NOMO-1 treated with dmso at 0.1 percent for 144 hours (cell line): Measurements from ENCODE around the gene ZNF333.
"Not testable (repeated sequence)": the region's sequence is repeated elsewhere in the genome, so short reads cannot be mapped to it uniquely, and the experiment has no call there.

ENCODE experiments used
- DNase-seq: peaks from one replicate; lab custom pipeline; 2025; ENCODE audit not compliant: unreplicated experiment; lab: John Stamatoyannopoulos, UW

The ZNF333 gene

GRCh38 chr19:14767466-14767971, 77.7 kb downstream of the ZNF333 start:
- no peak for DNase-seq

DNA sequence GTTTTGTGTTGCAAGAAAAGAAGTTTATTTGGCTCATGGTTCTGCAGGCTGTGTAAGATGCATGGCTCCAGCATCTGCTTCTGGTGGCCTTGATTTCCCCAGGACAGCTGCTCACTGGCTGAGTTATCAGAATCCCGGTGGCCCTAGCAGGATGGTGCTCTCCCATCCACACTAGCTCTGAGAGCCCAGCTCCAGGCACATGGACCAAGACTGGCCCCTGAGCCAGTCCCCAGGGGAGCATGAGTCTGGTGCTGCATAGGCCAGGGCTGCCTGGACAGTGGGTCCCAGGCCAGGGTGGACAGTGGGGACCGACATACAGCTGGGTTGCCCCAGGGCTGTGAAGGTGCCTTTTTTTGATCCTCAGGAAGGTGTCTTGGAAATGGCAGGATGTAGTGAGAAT, 78.2 kb downstream of the ZNF333 start:
- no peak for DNase-seq

DNA sequence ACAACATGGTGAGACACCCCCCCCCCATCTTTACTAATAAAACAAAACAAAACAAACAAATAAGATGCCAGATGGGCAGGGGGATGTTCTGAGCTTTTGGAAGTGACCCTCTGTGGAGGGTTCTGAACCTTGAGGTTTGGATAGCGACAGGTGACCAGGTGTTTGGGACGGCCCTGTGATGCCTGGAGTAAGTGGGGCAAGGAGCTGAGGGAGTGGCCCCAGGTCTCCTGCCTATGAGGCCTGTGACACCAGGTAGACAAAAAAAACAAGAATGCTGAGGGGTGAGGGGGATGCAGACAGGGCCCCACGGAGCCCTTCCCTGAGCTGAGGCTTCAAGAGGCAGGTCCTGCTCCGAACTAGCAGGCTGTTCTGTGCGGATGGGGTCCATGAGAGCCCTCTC, 79.4 kb downstream of the ZNF333 start:
- no peak for DNase-seq

GRCh38 chr19:14770136-14770535, 80.3 kb downstream of the ZNF333 start:
- no peak for DNase-seq

GRCh38 chr19:14770944-14771839, 81.3 kb downstream of the ZNF333 start:
- no peak for DNase-seq

- DNase-seq: no peak
Observed at GRCh38 chr19:14772467-14772866, 82.6 kb downstream of the ZNF333 start.

DNA sequence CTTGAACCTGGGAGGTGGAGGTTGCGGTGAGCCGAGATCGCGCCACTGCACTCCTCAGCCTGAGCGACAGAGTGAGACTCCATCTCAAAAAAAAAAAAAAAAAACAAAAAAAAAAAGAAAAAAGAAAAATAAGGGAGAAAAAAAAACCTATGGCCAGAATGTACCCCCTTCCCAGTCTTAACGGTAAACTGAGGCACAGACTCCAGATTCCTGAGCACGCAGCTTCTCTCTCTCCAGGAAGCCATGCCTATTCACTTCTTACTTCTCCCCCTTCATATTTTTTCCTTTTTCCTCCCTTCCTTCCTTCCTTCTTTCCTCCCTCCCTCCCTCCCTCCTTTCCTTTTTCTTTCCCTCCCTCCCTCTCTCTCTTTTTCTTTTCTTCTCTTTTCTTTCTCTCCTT, 83.1 kb downstream of the ZNF333 start:
- no peak for DNase-seq

GRCh38 chr19:14773722-14774121, 83.9 kb downstream of the ZNF333 start:
- DNase-seq: not testable (repeated sequence)

DNA sequence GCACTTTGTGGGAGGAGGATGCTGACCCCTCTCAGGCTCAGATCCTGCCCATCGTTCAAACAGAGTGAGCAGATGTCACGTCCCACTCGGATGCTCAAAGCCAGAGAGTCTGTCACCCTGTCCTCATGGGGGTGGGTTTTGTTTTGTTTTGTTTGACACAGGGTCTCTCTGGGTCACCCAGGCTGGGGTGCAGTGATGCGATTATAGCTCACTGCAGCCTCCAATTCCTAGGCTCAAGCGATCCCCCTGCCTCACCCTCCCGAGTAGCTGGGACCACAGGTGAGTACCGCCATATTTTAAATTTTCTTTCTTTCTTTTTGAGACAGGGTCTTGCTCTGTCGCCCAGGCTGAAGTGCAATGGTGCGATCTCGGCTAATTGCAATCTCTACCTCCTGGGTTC, 84.5 kb downstream of the ZNF333 start:
- DNase-seq: no peak

GRCh38 chr19:14775326-14775725, 85.5 kb downstream of the ZNF333 start:
- DNase-seq: not testable (repeated sequence)

- no peak for DNase-seq
Observed at GRCh38 chr19:14775869-14776586, 86.2 kb downstream of the ZNF333 start.

DNA sequence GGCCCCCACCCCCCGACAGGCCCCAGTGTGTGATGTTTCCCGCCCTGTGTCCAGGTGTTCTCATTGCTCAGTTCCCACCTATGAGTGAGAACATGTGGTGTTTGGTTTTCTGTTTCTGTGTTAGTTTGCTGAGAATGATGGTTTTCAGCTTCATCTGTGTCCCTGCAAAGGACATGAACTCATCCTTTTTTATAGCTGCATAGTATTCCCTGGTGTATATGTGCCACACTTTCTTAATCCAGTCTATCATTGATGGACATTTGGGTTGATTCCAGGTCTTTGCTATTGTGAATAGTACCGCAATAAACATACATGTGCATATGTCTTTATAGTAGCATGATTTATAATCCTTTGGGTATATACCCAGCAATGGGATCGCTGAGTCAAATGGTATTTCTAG, 87.8 kb downstream of the ZNF333 start:
- DNase-seq: not testable (repeated sequence)

DNA sequence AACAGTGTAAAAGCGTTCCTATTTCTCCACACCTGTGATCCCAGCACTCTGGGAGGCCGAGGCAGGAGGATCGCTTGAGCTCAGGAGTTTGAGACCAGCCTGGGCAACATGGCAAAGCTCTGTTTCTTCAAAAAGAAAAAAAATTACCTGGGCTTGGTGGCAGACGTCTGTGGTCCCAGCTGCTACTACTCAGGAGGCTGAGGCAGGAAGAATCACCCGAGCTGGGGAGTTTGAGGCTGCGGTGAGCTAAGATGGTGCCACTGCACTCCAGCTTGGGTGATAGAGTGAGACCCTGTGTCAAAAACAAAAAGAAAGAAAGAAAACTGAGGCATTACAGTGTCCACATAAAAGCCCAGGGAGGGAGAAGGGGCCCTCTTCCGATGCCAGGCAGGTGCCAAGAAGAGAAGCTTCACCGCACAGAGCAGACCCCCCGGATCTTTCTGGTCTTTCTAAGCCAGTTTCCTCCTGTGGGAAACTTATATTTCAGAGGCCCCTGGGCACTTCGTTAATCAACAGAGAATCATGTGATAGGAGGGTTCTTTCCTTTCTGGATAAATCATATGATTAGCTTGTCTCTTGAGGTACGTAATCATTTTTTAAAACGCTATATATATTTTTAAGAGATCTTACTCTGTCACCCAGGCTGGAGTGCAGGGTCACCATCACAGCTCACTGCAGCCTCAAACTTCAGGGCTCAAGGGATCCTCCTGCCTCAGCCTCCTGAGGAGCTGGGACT, 88.4 kb downstream of the ZNF333 start, which contains the start of gene ADGRE2:
ADGRE2 (minus strand) TSS at position 451 of the 736 bp plus-strand sequence. CDS start 1,804 bp downstream, outside the sequence.
- DNase-seq: not testable (repeated sequence)

DNA sequence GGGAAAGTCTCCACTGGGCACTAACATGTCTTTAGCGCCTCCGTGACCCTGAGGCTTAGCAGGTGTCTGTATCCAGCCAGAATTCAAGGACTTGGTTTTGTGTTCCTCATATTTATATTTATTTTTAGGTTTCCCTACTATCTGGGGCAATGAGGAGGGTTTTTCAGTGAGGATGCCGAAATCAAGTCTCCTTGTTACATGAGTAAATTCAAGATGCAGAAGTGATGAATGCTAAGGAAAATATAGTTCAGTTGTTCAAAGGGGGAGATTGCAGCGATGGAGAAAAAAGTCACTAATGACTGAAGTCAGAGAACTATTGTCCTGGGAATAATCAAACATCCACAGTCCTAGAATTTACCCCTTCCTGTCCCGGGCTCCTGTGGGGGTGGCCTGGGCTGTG, 89.3 kb downstream of the ZNF333 start:
- DNase-seq: no peak

- not testable (repeated sequence) for DNase-seq
Observed at GRCh38 chr19:14780622-14781225, 90.9 kb downstream of the ZNF333 start.

DNA sequence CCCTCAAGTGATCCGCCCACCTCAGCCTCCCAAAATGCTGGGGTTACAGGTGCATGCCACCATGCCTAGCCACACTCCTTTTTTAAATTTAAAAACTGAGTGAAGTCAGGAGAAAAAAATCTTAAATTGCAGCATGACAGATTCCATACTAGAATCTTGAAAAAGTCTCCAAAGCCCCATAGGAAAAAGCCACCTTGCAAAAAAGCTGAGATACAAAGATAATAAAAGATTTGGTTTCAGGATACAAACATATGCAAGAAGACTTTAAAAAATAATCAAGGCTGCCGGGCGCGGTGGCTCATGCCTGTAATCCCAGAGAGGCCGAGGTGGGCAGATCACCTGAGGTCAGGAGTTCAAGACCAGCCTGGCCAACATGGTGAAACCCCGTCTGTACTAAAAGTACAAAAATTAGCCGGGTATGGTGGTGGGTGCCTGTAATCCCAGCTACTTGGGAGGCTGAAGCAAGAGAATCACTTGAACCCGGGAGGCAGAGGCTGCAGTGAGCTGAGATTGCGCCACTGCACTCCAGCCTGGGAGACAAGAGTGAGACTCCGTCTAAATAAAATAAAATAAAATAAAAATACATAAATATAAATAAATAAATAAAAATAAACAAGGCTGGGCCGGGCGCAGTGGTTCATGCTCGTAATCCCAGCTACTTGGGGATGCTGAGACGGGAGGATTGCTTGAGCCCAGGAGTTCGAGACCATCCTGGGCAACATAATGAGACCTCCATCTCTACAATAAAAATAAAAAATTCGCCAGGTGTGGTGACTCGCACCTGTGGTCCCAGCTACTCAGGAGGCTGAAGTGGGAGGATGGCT, 92.1 kb downstream of the ZNF333 start:
- not testable (repeated sequence) for DNase-seq

DNA sequence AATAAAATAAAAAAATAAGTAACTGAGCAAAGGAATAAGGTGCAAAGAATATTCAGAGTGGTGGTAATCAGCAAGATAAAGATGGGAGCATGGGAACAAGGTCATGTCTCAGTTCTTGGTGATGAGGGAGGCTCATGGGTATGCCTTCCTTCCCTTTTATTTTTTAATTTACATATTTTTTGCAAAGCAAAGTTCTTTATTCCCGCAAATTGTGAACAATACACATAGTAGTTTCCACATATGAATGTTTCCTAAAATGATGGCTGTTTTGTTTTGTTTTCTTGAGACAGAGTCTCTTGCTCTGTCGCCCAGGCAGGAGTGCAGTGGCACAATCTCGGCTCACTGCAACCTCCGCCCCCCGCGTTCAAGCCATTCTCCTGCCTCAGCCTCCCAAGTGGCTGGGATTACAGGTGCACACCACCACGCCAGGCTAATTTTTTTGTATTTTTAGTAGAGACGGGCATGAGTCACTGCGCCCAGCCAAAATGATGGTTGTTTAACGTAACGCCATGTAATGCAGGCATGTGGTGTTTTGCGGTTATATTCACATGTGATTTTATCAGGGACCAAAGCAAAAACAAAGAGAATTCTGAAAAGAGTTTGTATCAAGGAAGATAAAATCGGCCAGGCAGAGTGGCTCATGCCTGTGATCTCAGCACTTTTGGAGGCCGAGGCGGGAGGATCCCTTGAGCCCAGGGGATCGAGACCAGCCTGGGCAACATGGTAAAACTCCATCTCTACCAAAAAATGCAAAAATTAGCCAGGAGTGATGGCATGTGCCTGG, 93.0 kb downstream of the ZNF333 start:
- no peak for DNase-seq
